Activated CD8-positive, alpha-beta memory T cell treated with anti-CD3 and anti-CD28 coated beads for 24 hours (primary cell): ENCODE data around the gene TLE5.
A peak's percentile ranks its signal among the peaks of the same experiment; 100 is the strongest.

Experiments used
- DNase-seq: peaks from one replicate; pipeline ENCODE4 v3.0.0-alpha.2; 2020

TLE5 gene, protein sequence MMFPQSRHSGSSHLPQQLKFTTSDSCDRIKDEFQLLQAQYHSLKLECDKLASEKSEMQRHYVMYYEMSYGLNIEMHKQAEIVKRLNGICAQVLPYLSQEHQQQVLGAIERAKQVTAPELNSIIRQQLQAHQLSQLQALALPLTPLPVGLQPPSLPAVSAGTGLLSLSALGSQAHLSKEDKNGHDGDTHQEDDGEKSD

DNA sequence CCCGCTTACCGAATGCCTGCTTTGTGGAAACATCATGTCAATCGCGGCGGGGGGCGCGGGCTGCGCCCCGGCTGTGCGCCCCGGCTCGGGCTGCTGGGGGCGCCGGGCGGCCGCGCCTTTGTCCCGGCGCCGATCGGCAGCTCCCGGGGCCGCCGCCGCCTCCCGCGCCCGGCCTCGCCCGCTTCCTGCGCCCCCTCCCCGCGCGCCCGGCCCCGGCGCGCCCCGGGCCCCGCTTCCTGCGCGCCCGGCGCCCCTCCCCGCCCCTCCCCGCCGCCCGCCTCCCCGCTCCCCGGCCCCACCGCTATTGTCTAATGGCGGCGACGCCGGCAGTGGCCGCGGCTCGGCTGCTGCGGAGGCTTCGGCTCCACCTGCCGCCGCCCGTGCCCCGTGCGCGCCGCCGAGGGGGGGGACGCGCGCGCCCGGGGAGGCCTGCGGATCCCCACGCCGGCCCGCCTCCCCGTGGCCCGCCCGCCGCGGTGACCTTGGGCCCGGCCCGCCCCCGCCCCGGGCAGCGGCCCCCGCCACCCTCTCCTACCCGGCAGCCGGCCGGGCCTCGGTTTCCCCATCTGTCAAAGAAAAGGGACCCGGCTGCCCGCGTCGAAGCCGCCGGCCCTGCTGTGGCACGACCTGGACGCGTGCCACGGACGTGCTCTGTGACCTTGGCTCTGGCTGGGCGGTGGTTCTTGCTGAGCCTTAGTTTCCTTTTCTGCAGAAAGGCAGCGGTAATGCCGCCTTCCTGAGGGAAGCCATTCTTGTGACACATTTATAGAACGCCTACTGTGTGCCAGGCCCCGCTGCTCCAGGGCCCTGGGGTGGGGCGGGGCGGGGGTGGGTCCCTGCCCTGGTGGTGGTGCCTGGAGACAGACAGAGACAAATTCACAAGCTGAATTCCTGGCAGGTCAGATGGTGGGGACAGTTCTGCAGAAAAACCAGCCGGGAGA lies at the start of gene TLE5:
TSS of gene TLE5 (minus strand) at position 331 of the 941 bp plus-strand sequence. CDS start at position 36, 295 bp downstream.
- DNase-seq: peak; percentile 88

DNA sequence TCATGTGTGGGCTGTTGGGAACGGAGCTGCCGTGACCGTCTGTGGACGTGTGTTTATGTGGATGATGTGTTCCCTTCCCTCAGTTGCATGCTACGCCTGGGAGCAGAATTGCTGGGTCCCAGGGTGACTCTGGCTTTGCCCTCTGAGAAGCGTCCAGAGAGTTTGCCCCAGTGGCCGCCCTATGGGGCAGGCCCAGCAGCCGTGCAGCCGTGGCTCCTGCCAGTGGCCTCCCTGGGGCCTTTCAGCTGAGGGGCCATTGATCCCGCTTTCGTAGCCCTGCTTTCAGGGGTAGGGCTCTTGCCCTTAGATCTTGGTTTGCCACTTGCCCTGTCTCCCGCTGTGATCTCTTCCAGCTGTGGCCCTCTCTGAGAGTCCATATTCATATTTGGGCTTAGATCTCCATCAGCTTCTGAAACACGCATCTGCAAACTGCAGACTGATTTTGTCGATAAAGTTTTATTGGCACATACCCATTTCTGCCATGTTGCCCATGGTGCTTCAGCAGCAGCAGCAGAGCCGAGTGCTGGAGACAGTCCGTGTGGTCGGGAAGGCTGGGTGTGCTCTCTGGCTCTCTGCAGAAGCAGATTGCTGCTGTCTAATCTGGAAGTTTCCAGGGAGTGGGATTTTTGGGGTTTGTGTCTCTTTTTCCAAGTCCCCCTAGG lies 49.4 kb upstream of the TLE5 start:
- no peak for DNase-seq

- DNase-seq: no peak
These were observed 48.0 kb upstream of the TLE5 start for GRCh38 chr19:3110126-3110825.

DNA sequence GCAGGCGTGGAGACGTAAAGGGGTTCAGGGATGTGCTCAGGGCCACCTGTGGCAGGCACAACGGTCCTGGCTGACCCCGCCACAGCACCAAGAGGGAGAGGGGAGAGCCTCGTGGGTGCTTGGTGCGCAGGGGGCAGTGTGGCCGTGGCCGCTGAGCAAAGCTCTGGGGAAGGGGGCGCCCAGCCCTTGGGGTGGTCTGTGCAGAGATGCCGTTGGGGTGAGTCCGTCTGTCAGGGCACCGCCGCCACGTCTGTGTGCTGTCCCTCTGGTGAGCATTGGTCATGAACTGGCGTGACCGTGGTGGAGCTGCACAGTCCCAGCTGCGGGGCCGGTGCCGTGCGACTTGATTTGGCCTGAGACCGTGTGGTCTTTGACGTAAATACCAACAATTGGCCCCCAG lies 47.2 kb upstream of the TLE5 start:
- DNase-seq: no peak

- peak; percentile 88 for DNase-seq
These were observed 46.5 kb upstream of the TLE5 start for GRCh38 chr19:3108775-3109174.

GRCh38 chr19:3107658-3108057 lies 45.4 kb upstream of the TLE5 start:
- DNase-seq: no peak

GRCh38 chr19:3106509-3107141 lies 44.3 kb upstream of the TLE5 start:
- DNase-seq: no peak

DNA sequence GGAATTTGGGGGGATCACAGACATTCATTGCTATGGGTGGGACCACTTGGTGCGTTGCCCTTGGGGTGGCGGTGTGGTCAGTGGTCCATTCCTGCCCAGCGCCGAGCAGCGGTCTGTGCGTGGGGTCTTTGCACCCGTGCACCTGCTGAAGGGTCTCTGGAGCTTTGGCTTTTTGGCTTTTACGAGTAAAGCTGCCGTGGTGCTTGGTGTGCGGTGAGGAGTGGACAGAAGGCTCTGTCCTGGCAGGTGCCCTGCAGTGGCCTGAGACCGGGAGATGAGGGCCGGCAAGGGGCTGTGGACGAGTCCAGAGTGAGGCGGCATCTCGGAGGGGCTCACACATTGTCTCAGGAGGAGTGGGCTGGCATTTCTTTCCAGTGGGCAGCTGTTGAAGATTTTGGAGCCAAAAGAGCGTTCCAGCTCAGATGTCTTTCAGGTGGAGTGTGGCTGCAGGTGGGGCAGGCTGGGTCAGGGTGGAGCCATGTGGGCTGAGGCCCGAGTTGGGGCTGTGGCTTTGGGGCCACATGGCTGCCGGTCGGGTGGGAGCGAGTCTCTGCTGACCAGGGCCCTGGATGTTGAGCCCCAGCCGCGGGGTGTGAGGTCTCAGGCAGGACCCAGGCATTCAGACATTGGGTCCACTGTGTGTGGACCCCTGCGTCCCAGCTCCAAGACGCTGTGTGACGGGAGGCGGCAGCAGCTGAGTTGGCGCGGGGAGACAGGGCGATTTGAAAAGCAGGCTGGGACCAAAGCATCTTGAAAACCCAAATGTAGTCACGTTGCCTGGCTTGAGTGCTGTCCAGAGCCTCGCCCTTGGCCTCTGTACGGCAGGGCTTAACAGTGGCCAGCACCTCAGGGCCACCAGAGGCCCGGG lies 43.6 kb upstream of the TLE5 start:
- DNase-seq: no peak

DNA sequence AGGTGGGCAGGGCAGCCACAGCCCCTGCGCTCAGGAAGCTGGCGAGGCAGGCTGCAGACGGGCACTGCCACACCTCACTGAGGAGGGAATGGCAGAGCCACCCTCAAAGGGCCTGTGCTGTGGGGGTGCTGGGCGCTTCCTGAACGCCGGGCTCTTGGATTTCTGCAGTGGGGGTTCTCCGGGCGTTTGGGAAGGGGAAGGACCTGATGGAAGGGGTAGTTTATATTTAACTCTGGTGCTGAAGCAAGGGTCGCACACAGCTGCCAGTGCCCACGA lies 42.4 kb upstream of the TLE5 start:
- no peak for DNase-seq

DNA sequence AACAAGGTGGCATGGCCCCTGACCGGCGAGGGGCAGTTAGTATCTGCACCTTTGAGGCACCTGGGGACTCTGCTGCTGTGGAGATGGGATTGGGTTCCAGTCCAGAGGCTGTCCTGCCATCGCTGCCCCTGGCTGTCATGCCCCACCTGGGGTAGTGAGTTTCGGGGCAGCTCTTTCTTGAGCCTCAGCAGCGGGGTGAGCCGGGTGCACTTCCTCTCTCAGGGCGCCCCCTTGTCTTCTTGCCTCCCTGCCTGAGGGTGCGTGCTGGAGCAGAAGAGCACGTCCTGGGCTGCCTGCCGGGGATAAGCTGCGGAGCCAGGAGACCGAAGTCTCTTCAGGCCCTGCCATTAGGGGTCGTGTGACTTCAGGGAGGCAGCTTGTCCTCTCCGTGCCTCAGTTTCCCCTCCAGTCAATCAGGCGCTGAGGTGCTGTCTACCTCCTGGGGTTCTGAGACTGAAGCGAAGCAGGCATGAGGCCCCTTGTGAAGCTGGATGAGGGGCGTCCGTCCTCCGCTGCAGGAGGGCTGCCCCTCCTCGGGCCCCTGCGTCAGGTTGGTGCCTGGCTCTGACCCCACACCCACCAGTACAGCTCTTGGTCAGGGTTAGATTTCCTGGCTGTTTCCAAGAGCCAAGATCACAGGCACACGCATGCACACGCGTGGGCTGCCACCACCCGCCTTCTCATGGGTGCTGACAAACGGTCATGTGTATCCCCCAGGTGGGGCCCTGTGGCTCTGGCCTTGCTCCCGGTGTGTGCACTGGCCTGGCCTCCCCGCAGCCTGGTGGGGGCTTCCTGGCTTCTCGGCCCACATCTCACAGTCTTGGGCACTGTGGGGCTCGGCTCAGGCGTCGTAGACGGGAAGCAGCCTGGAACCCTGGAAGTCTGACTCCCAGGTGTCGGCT lies 40.2 kb upstream of the TLE5 start:
- no peak for DNase-seq

DNA sequence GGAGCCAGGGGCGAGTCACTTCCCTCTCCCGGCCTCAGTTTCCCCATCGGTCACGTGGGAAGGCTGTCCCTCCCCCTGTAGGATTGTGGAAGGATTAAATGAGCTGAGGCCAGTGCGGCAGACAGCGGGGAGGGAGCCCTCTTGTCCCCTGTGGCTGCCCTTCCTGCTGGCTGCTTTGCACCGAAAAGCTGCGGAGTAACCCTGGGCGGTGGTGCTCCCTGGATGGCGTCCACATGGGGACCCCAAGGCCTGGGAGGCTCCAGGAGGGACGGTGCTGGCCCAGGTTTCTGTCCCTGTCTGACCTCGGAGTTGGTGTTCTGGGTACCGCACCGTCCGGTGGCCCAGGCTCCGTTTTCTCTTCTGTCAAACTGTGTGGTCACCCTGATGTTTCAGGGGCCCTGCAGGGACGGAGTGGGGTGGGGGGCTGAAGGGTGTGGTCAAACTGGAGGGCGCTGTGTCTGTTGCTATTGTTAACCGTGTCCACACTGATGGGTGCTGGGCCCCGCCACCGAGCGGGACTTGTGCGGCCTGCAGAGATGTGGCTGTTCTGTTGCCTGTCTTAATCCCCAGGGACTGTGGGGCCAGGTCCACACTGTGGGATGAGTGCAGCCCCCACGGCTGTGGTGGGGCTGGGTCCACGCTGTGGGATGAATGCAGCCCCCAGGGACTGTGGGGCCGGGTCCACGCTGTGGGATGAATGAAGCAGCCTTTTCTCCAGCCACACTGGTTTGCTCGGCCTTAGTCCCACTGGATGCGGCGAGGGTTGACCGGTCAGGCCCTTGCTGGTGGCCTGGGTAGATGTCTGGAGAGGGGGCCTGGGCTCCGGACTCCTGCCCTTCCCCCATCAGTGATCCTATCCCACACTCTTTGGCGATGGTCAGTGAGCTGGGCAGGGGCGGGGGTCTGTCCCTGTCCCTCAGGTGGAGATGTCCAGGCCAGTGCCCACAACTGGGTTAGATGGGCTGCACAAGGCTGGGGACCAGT lies 38.7 kb upstream of the TLE5 start:
- no peak for DNase-seq

DNA sequence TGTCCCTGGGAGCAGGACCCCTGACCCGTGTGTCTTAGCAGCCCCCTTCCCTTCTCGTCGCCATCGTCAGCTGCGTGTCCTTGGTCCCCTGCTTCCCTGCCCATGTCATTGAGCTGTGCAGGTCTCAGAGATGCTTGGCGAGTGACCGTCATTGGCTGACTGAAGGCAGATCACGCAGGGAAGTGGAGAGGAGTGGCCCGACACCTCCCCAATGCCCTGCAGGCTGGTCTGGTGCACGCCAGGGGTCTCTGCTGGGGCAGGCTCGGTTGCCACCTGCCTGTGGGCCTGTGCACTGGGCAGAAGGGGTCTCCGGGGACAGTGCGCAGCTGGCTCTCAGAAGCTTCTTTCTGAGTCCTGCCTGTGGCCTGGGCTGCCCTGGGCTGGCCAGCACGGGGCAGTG lies 38.0 kb upstream of the TLE5 start:
- no peak for DNase-seq

DNA sequence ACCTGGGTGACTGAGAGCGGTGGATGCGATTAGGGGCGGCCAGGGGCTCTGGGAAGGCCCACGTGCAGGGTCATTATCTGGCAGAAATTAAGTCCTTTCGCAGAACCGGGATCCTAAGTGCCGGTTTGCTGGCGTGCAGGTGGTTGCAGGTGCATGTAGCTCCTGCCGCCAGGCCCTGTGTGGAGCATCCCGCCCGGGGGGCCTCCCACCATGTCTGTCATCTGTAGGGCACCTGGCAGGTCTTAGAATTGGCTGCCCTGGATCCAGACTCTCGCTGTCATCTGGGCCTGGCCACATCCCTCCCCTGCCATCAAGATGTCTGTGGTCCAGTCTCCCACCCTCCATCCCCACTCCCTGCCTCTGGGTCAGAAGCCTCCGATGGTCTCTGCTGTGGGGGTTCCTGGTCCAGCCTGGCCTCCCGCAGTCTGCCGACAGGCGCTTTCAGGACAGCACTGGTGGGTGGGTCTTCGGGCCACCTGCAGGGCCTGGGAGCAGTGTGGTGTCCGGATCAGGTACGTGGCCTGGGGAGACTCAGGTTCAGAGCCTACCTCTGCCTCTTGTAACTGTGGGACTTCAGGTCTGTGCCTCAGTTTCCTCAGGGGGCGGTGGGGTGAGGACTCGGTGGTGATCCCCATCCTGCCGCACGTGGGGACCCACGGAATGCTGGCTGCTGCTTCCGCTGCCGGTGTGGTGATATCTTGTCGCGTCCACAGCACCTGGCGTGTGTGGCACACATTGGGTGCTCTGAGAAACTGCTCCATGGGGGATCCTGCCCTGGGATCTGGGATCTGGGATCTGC lies 37.3 kb upstream of the TLE5 start:
- DNase-seq: no peak

DNA sequence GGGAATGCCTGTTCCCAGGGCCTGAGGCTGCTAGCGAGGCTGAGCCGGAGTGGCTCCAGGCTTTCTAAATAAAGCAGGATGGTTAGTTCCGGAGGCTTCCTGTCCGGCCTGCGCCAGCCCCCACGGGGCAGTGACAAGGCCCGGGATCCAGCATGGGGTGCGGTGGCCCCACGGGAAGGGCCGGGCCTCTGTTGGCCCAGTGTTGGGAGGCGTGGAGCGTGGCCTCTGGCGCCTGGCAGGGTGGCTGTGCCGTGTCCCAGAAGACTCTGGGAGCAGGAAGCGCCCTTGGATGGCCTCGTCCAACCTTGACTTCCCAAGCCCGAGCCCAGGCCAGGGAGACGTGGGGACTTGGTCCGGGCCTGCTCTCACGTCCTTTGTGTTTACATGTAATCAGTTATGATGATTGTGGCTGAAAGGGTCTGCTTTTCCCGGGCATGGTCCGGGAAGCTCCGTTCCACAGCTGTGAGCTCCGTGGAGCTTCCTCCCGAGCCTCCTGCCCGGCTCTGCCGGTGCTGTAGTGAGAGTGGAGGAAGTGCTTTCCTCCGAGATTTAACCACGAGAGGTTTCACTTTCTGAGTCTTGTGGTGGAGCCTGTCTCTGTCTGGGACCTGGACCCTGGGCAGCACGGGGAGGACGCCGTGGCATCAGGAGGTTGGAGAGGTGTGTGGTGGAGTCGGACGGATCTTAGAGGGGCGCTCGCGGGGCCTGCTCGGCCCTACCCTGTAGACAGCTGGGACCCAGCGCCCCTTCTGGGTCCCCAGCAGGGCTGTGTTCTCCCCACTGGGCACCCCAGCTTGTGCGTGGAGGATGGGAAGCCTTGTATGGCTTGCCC lies 36.4 kb upstream of the TLE5 start:
- no peak for DNase-seq

- no peak for DNase-seq
These were observed 35.8 kb upstream of the TLE5 start for GRCh38 chr19:3098141-3098514.

DNA sequence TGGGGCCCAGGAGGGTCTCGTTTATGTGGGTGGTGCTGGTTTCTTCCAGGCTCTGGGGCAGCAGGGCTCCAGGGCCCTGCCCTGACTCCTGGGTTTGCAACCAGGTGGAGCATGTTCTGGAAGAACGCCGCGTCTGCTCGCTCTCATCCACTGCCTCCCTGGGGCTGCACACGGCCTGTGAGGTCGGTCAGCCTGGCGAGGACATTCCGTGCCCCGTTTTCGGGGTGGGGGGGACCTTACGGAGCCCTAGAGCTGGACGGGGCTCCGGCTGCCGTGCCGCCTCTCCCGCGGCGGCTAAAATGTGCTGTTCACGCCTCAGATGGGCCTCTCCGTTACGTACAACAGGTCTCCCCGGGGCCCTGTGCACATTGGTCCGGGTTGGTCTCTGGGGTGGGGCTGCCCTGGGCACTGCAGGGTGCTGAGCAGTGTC lies 35.2 kb upstream of the TLE5 start:
- DNase-seq: no peak

DNA sequence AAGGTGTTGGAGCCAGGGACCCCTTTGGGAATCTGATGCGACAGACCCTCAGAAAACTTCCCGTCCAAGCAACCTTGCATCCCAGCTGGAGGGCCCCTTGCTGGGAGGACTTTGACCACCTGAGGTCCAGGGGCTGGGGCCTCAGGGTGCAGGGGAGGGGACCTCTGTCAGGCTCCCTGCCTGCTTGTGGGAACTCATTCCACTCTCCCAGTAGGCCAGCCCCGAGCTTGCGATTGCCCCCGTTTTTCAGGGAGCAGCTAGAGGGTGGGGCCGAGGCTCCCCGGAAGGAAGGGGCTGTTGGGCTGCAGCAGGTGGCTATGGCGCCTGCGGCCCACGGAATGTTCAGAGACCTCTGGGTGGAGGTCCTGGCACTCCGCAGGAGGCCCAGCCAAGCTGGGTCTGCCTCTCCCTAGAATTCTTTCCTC lies 34.6 kb upstream of the TLE5 start:
- no peak for DNase-seq
